GM23248 (cell line): Measurements from ENCODE around the gene CFAP251. TPM values are rescaled to one million over a fixed set of nuclear protein-coding genes. Genes with fewer than 3 reads are reported as not detected.

ENCODE experiments used
- DNase-seq: peaks from one replicate; pipeline ENCODE4 v3.0.0-alpha.2; 2015
- H2AFZ ChIP-seq: fragments of 200-600 bp; sonication (generic); 2 replicates; pipeline ENCODE4 v1.6.1; 2016; ENCODE audit warnings: antibody characterized with exemption
- H3F3A ChIP-seq: fragments of 200-600 bp; sonication (generic); 2 replicates; pipeline ENCODE4 v1.6.1; 2016; ENCODE audit warnings: mild to moderate bottlenecking, antibody characterized with exemption, mixed run types; ENCODE audit not compliant: insufficient read depth
- H3K27ac ChIP-seq: fragments of 200-600 bp; sonication (generic); 2 replicates; pipeline ENCODE4 v1.5.1; 2016; ENCODE audit warnings: mild to moderate bottlenecking
- H3K27me3 ChIP-seq: fragments of 200-600 bp; sonication (generic); replicated peaks from 2 replicates; pipeline ENCODE4 v1.6.1; 2016; ENCODE audit warnings: mild to moderate bottlenecking; ENCODE audit not compliant: insufficient read depth
- H3K36me3 ChIP-seq: fragments of 200-600 bp; sonication (generic); 2 replicates; pipeline ENCODE4 v1.6.1; 2016; ENCODE audit warnings: low read depth, mild to moderate bottlenecking
- H3K4me1 ChIP-seq: fragments of 200-600 bp; sonication (generic); 2 replicates; pipeline ENCODE4 v1.6.1; 2016; ENCODE audit warnings: mild to moderate bottlenecking; ENCODE audit not compliant: insufficient read depth
- H3K4me2 ChIP-seq: fragments of 200-600 bp; sonication (generic); one replicate; pipeline ENCODE4 v1.6.1; 2016; ENCODE audit warnings: mild to moderate bottlenecking; ENCODE audit not compliant: unreplicated experiment
- H3K4me3 ChIP-seq: fragments of 200-600 bp; sonication (generic); 2 replicates; pipeline ENCODE4 v1.5.1; 2016; ENCODE audit warnings: mild to moderate bottlenecking
- H3K79me2 ChIP-seq: fragments of 200-600 bp; sonication (generic); 2 replicates; pipeline ENCODE4 v1.6.1; 2016; ENCODE audit warnings: mild to moderate bottlenecking; ENCODE audit not compliant: insufficient read depth
- H3K9ac ChIP-seq: fragments of 200-600 bp; sonication (generic); 2 replicates; pipeline ENCODE4 v1.6.1; 2016; ENCODE audit warnings: mild to moderate bottlenecking
- H3K9me2 ChIP-seq: fragments of 200-600 bp; sonication (generic); 2 replicates; pipeline ENCODE4 v1.6.1; 2016; ENCODE audit warnings: mixed run types, mild to moderate bottlenecking, moderate library complexity; ENCODE audit not compliant: insufficient read depth
- H3K9me3 ChIP-seq: fragments of 200-600 bp; sonication (generic); one replicate; pipeline ENCODE4 v1.6.1; 2017; ENCODE audit warnings: low read depth
- H4K20me1 ChIP-seq: fragments of 200-600 bp; sonication (generic); 2 replicates; pipeline ENCODE4 v1.6.0; 2016; ENCODE audit not compliant: insufficient read depth
- EZH2 ChIP-seq: fragments of 200-600 bp; sonication (generic); IDR thresholded peaks from 2 replicates; pipeline ENCODE4 v1.6.1; 2018; ENCODE audit warnings: antibody characterized with exemption, mild to moderate bottlenecking; ENCODE audit not compliant: insufficient read depth, poor library complexity, severe bottlenecking
- EZH2phosphoT487 ChIP-seq: fragments of 200-600 bp; sonication (generic); IDR thresholded peaks from 2 replicates; pipeline ENCODE4 v1.6.1; 2018; ENCODE audit warnings: antibody characterized with exemption, moderate library complexity, mild to moderate bottlenecking, low read depth; ENCODE audit not compliant: insufficient read depth
- WGBS, 2 experiments: methylation state at CpG; one replicate each; pipeline ENCODE4 v1.1.6; 2015 to 2017; ENCODE audit warnings: low lambda C conversion rate in 2 of 2, low coverage in 1 of 2; ENCODE audit errors: missing lambda C conversion rate in 2 of 2; 5-methylcytosine and 5-hydroxymethylcytosine counted together
- in situ Hi-C: fragments of 300-500 bp; cut with MboI; formaldehyde crosslinking; loops from 2 replicates; pipeline ENCODE4 v1.15.0; 2020
- polyA plus RNA-seq: library from polyadenylated mRNA; unstranded; fragments of >200 nt; fragmentation: Nextera tagmentation; extraction: Ambion mirVana; gene quantifications from 2 replicates; pipeline ENCODE4 v1.2.1, GENCODE V29; 2016
- total RNA-seq: library from RNA; depleted of rRNA; stranded (reverse); fragments of >200 nt; shearing (Covaris generic); gene quantifications from 2 replicates; pipeline ENCODE4 v1.2.3, GENCODE V29; 2014

CFAP251 gene
- total and polyA plus RNA-seq, 2 experiments from 2014 or later = 0.58 to 1.6 TPM

DNA sequence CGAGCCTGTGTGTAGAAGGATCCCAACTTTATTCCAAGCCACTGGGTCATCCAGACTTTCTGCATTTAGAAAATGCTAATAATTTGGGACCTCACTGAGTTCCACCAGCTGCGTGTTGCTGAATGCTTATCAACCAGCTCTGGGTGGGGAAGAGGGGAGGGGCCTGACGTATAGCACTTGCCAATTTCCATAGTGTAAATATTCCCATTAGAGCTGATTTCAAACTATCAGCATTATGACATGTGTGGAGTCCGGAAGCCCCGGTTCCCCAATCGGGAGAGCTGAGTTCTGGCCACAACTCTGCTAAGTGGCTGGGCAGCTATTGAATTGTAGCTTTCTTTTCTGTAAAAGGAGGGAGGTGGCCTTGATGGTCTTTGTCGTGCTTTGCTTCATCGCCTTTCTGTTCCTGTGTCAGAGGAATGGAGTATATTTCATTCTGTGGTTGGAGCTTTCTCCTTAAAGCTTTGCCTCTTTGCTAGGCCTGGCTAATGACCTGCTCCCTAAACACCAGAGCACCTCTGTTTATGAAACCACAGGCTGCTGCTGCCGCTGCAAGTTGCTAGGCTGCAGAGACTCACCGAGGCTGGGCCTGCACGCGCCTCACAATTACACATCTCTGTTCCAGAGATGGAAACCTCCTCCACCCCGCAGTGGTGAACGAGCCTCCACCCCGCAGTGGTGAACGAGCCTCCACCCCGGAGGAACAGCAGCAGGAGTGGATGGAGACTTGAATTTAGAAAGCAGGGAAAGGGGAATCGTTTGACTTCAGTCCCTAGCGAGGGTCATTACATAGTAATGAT is 95.6 kb downstream of the CFAP251 start:
- Histone ChIP-seq H3K9ac (no peak overlapping the region), H3K9me2 (no peaks in the 10 kb centered on the region), H3F3A (no peaks in the 10 kb centered on the region), H3K4me3 (no peak overlapping the region), H3K27me3 (no peaks in the 10 kb centered on the region), H3K4me2 (no peak overlapping the region), H3K36me3 (no peaks in the 10 kb centered on the region), H4K20me1 (no peaks in the 10 kb centered on the region), H3K4me1 (no peaks in the 10 kb centered on the region), H2AFZ (no peak overlapping the region), H3K9me3 (no peaks in the 10 kb centered on the region), H3K79me2 (no peaks in the 10 kb centered on the region), H3K27ac (no peak overlapping the region)
- in situ Hi-C loops = no loop called here
- DNase-seq = no peak
- TF ChIP-seq EZH2 = no peak
- WGBS, 2 experiments = 88 to 91% methylated on average over 19 of the region's 19 CpGs

DNA sequence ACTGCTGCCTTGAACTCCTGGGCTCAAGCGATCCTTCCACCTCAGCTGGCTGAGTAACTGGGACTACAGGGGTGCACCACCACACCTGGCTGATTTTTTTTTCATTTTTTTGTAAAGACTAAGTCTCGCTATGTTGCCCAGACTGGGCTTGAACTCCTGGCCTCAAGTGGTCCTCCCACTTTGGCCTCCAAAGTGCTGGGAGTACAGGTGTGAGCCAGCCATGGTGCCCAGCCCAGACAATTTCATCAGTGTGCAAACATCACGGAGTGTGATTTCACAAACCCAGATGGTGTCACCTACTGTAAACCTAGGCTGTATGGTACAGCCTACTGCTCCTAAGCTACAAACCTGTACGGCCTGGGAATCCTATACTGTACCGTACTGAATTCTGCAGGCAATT is 96.4 kb downstream of the CFAP251 start:
- no peak overlapping the region for H3K4me3 ChIP-seq
- no peak for DNase-seq
- no peaks in the 10 kb centered on the region for H3K79me2 ChIP-seq
- no peaks in the 10 kb centered on the region for H3K4me1 ChIP-seq
- H3K4me2 ChIP-seq = no peak overlapping the region
- WGBS, 2 experiments = 98 to 100% methylated on average over 5 of the region's 5 CpGs
- H3F3A ChIP-seq = no peaks in the 10 kb centered on the region
- H4K20me1 ChIP-seq = no peaks in the 10 kb centered on the region
- no peaks in the 10 kb centered on the region for H3K9me2 ChIP-seq
- TF ChIP-seq EZH2phosphoT487 (no peak), EZH2 (no peak)
- no peaks in the 10 kb centered on the region for H3K27me3 ChIP-seq
- in situ Hi-C loops = no loop called here
- H2AFZ ChIP-seq = no peak overlapping the region
- no peak overlapping the region for H3K27ac ChIP-seq
- H3K36me3 ChIP-seq = no peaks in the 10 kb centered on the region
- no peaks in the 10 kb centered on the region for H3K9me3 ChIP-seq
- H3K9ac ChIP-seq = no peak overlapping the region

GRCh38 chr12:122018457-122018856 is 100.1 kb downstream of the CFAP251 start:
- H2AFZ ChIP-seq = no peak overlapping the region
- H3K9me3 ChIP-seq = no peaks in the 10 kb centered on the region
- peaks cover 4% of the 10 kb centered on the region; the same call in 1 of the 2 replicates for H3K27me3 ChIP-seq
- H3K4me3 ChIP-seq = no peak overlapping the region
- no peaks in the 10 kb centered on the region for H3K9me2 ChIP-seq
- H3K9ac ChIP-seq = no peak overlapping the region
- H3K79me2 ChIP-seq = no peaks in the 10 kb centered on the region
- no peaks in the 10 kb centered on the region for H3K36me3 ChIP-seq
- in situ Hi-C loops = no loop called here
- H3F3A ChIP-seq = no peaks in the 10 kb centered on the region
- 0 out of 2 replicates have a peak, but pooled peaks cover 5% of the 10 kb centered on the region for H3K4me1 ChIP-seq
- no peak for DNase-seq
- H3K4me2 ChIP-seq = no peak overlapping the region
- TF ChIP-seq EZH2 (no peak), EZH2phosphoT487 (no peak)
- no peaks in the 10 kb centered on the region for H4K20me1 ChIP-seq
- no peak overlapping the region for H3K27ac ChIP-seq

- TF ChIP-seq EZH2 = no peak
- TF ChIP-seq EZH2phosphoT487 = no peak
- no peaks in the 10 kb centered on the region for H3F3A ChIP-seq
- DNase-seq = no peak
- H3K4me1 ChIP-seq = 0 out of 2 replicates have a peak, but pooled peaks cover 5% of the 10 kb centered on the region
- H3K27me3 ChIP-seq = peaks cover 4% of the 10 kb centered on the region; the same call in 1 of the 2 replicates
- WGBS, 2 experiments = 72 to 80% methylated on average over 4 of the region's 4 CpGs
- H4K20me1 ChIP-seq = no peaks in the 10 kb centered on the region
- in situ Hi-C loops = no loop called here
- H3K9me2 ChIP-seq = no peaks in the 10 kb centered on the region
- no peaks in the 10 kb centered on the region for H3K36me3 ChIP-seq
- no peak overlapping the region for H3K4me2 ChIP-seq
- no peaks in the 10 kb centered on the region for H3K9me3 ChIP-seq
- H3K79me2 ChIP-seq = peaks cover under 1% of the 10 kb centered on the region; the same call in 1 of the 2 replicates
- H2AFZ ChIP-seq = no peak overlapping the region
- no peak overlapping the region for H3K4me3 ChIP-seq
- H3K9ac ChIP-seq = no peak overlapping the region
- no peak overlapping the region for H3K27ac ChIP-seq
These were observed 100.5 kb downstream of the CFAP251 start for GRCh38 chr12:122018937-122019336.
